ENCODE data around the gene LAMP5.

LAMP5 gene, protein sequence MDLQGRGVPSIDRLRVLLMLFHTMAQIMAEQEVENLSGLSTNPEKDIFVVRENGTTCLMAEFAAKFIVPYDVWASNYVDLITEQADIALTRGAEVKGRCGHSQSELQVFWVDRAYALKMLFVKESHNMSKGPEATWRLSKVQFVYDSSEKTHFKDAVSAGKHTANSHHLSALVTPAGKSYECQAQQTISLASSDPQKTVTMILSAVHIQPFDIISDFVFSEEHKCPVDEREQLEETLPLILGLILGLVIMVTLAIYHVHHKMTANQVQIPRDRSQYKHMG

DNA sequence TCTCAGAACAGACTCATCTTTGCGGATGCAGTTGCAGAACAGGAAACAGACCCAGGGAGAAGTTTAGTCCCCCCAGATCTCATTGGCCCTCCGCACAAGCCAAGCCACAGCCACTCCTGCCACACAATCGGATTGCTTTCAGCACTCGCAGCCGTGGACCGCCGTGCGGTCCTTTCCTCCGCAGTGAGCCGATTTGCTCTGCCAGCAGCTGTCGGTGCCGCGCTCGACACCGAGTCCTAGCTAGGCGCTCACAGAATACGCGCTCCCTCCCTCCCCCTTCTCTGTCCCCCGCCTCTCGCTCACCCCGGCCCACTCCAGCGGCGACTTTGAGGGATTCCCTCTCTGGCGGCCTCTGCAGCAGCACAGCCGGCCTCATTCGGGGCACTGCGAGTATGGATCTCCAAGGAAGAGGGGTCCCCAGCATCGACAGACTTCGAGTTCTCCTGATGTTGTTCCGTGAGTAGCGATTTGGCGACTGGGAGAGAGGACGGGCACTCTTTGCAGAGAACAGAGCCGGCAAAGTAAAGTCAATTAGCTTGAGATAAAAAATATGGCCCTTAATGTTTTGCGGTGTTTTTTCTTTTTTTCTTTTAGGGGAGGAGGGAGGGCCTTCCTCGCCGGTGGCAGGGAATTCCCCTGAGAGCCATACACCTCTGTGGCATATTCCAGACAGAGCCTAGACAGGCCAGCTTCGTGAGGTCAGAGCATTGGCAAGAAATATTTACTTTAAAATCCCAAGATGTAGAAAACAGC, at the start of gene LAMP5:
Gene LAMP5 (plus strand): TSS at position 130 of the 753 bp plus-strand sequence. CDS start 263 bp downstream, at position 393.
- no peak for DNase-seq (ENCODE audit: low spot score)

DNA sequence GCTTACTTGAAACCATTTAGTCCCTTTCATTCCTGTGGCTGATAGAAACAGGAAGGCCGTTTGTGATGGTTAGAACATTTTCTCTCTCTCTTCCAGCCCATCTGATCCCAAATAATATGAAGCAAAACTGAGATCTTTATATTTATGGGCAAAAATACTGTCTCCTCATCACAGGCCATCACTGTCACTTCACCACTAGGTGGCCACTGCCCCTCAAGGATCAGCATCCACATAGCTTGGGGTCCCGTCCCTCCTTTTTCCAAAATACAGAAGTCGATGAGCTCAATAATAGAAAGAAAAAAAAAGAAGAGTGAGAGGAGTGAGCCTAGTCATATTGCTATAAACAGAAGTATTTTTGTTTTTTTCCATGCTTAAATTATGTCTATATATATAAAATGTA, 46.4 kb upstream of the LAMP5 start:
- no peak for DNase-seq (ENCODE audit: low spot score)

DNA sequence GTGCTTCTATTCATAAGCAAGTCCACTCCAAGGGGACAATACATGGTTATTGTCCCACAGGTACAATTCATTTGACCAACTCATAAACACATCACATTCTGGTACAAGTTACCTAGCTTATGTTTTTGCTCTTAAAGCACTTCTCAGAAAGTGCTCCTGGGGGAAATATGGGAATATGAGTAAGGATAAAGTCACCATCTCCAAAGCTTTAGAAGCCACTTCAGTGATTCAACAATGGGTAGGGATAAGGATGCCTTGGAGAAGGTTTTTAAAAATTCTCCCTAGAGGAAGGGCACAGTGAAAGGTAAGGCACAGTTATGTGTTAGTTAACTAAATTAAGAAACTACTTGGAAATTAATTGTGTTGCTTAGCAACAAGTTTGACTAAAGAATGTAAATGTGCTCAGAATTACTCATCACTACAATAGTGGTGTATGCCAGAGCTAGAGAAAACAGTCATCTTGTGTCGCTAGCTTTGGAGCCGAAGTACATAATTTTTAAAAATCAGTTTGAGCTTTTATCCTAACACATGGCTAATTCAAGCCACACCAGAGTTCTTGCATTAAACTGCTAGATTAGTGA, 39.5 kb upstream of the LAMP5 start:
- no peak for DNase-seq (ENCODE audit: low spot score)

DNA sequence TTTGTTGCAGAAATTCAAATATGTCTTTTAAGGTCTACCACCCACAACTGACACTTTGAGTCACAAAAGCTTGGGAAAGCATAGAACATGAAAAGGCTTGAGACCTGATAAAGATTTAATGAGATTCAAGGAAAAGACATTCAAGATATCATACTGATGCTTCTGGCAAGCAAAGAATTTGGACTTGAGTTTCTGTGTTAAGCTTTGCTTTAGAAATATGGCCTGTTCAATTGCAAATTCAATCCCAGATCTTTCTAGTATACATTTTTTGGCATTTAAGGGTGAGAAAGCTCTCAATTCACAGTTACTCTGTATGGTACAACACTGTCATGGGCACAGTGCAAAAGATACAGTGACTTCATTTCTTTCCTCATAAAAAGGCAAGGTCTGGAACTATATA, 38.9 kb upstream of the LAMP5 start:
- DNase-seq (ENCODE audit: low spot score) = no peak

DNA sequence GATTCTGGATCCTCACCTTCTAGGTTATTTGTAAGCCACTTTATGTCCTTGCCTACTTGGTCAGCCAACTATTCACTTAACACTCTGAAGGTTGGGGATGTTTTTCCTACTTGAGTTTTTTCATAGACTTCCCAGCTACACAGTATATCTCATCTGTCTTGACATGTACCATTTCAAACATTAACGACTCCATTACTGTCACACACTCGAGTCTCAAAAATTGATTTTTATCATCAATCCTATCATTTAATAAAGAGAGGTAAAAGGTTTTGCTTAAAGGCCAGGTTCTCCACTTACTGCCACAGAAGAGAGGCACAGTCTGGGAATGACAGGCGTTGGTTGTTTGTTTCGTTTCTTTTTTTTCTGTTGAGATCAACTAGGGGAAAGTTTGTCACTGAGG, 38.2 kb upstream of the LAMP5 start:
- no peak for DNase-seq (ENCODE audit: low spot score)

DNA sequence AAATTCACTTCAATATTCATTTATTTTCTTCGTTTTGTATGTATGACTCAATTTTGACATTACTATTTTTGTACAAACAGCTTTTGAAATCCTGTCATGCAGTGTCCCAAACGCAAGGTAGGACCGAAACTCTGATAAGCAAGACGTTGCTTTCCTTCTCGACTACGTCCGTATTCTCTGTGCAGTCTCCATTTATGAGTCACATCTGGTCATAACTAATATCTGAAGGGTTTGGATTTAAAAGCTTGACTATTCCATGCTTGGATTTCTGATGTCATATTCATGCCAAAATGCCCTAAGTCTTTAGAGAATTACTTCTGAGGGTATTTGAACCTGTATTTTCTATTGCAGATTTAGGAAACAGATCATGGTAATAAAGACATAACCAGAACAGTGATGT, 37.8 kb upstream of the LAMP5 start:
- DNase-seq (ENCODE audit: low spot score) = no peak

DNA sequence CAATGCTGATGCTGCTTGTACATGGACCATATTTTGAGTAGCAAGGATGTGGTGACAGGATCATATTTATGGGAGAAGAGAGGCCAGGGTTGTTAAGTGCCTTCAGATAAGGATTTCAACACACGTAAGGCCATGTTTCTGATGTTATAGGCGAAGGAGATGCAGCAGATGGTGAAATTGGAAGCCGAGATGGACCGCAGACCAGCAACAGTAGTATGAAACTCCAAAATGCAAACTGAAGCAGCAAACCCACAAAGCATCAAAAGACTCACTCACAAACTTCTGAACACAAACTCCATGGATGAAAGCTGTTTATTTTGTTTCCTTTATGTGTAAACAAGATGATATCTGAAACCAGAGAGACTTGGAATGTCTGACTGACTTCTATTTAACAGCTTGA, 35.6 kb upstream of the LAMP5 start:
- no peak for DNase-seq (ENCODE audit: low spot score)

DNA sequence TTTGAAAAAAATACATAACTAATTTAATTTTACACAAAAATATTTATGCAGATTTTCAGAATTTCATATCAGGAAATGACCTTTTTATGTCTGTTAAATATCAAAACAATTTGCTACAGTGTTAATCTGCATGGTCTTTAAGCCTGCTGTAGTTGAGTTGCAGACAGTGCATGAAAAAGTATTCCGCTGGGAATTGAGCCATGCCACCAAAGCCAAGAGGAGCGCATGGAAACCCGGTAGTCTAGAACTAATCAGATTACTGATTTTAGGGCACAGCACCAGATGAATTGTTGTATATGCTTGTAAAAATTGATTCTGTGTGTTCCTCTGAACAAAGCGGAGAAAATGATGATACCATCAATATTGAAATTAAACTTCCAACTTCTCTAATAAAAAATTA, 34.3 kb upstream of the LAMP5 start:
- DNase-seq (ENCODE audit: low spot score) = no peak

DNA sequence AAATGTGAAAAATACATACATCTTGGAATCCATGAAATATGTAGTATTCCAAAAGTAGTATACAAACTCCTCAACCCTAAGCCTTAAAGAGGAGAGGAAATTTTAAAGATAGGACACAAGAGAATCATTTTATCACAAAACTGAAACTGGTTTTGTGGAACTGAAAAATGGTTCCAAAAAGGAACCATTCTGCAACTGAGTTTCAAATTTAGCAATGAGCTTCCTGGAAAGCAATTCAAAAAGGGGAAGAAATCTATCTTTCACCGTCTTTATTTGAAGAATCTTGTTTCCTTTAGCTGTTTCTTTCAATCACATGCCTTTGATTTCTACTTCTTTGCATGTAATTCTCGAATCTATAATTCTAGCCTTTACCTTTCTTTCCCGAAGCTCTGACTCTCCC, 32.2 kb upstream of the LAMP5 start:
- DNase-seq (ENCODE audit: low spot score) = no peak

DNA sequence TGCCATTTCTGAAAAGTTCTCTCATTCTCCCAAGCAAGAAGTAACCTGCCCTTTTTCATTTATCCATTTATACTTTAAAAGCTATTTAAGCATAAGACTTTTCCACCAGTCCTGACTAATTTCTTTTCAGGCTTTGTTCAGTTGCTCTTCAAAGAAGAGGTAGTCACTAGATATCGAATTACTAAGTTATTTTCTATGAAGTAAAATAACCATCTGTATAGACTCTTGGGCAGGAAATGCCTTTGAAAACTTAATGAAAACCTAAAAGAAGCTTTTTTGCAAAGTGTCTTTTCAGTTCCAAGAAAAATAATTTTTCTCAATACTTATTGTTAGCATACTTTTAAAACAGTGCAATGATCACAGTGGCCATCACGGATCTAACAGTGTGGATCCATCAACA, 31.3 kb upstream of the LAMP5 start:
- DNase-seq (ENCODE audit: low spot score) = no peak

DNA sequence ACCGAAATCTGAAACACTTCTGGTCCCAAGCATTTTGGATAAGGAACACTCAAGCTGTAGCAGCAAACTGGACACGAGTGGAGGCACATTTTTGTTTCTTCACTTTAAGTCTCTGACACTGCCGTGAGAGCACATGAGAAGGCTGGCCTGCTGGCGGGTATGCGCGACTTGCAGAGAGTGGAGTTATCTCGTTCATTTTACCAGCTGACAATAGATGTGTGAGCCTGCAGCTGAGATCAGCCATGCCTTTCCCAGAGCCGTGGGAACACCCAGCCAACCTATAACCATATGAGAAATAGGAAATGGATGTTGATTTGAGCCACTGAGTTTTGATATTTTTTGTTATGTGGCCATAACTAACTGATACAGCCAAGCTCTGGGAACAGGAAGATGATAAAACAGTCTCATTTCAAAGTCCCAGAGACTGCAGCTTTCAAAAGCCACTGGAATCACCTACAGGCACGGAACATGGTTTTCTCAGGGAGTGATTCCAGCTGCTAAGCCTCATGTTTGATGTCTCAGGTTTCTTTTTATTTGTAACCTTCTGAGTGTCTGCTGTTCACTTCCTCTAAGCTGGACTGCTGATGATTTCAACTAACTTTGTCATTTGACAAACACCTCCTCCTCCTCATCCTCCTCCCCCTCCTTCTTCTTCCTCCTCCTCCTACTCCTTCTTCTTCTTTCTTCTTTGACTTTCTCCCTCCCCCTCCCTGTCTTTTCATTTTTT, 28.6 kb upstream of the LAMP5 start:
- no peak for DNase-seq (ENCODE audit: low spot score)

DNA sequence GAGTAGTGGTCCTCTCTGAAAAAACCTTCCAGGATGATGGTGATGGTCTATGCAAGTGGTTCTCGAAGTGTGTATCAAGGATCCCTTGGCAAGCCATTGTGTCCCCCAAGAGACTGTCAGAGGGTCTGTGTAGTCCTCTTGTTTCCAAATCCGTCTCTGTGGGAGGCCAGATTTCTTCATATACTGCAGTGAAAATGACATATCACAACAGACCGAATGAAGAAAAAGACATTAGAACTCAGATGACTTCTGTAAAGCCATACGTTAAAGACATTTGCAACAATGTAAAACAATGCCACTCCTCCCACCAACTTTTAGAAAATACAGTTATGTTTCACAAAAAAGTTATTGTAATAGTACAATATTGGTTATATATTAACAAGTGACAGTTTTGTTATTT, 27.2 kb upstream of the LAMP5 start:
- no peak for DNase-seq (ENCODE audit: low spot score)

DNA sequence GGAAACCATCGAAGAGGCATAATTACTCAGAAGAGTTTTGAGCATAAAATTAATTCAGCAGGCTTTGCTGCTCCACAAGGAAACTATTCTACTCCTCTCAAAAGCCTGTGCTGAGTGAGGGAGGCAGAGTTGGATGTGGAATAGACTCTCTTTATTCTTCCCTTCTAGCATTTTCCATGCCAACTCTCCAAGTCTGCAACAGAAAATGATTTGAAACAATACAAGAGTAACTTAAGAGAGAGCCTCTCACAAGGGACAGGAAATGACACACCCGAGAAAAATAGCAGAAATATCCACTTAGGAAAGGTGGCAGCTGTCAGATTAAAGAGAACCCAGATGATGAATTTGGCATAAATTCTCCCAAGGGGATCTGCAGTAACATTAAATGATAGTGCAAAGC, 26.3 kb upstream of the LAMP5 start:
- DNase-seq (ENCODE audit: low spot score) = no peak

DNA sequence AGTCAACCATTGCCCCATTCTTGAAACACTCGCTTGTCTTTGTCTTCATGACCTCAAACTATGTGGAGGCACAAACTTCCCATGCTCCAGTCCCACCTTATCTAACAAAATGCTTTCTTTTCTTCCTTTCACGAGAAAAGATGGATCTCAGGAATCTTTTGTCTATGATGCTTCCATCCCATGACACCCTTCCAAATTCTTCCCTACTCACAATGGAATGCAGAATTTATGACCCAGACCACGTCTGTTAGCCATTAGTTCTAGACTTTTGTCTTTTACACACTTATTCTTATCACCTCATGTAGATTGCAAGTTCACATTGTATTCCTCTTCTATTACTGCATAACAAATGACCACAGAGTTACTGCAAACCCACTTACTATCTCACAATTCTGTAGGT, 24.2 kb upstream of the LAMP5 start:
- no peak for DNase-seq (ENCODE audit: low spot score)

DNA sequence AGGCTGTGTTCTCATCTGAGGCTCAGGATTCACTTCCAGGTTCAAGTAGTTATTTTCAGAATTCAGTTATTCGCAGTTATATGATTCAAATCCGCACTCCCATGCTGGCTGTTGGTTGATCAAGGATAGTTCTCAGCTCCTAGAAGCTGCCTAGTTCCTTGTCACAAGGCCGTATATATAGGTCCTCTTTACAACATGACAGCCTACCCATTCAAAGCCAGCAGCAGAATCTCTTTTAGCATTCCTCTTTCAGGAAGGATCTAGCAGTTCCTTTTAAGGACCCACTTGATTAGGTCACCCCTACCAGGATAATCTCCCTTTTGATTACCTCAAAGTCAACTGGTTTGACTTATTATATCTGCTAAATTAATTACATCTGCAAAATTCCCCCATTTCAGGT, 23.8 kb upstream of the LAMP5 start:
- DNase-seq (ENCODE audit: low spot score) = no peak

DNA sequence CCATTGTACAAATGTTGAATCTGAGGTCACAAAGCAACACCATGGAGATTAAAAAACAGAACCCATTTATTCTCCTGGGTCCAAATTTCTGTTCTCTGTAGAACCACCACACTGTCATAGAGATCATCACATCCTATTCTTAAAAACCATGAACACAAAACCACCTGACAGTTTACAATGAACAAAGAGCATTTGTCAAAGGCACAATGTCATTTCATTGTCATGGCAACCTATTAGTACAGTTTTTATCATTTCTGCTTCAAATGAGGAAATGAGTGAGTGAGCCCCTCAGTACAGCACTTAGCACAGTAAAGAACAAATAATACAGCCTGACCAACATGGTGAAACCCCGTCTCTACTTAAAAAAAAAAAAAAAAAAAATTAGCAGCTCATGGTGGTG, 23.1 kb upstream of the LAMP5 start:
- no peak for DNase-seq (ENCODE audit: low spot score)

DNA sequence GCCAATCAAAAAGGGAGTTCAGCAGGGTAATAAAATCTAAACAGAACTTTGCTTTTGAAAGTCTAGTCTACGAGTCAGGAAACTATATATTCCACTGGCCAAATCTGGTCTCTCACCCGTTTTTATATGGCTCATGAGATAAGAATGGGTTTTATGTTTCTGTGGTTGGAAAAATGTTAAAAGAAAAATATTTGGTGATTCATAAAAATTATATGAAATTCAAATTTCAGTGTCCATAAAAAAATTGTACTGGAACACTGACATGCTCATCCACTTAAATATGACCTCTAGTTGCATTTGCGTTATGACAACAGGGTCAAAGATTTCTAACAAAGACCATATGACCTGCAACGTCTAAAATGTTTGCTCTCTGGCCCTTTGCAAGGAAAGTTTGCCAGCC, 22.3 kb upstream of the LAMP5 start:
- no peak for DNase-seq (ENCODE audit: low spot score)

DNA sequence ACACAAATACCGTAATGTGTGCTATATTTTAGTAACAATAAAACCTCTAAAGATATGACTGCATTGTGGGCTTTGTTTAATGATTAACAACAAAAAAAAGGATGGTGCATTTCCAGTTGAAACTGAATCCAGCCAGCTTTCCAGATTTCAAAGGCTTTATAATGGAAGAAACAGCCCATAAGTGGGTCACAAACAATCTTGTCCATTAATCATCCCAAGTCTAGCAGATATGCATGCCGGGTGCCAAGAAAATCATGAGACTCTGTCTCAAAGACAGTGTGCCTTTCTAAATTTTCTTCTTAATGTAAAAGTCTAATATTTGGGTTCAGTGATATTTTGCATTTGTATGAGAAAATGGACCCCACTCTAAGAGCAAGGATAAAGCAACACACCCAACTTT, 20.6 kb upstream of the LAMP5 start:
- no peak for DNase-seq (ENCODE audit: low spot score)

DNA sequence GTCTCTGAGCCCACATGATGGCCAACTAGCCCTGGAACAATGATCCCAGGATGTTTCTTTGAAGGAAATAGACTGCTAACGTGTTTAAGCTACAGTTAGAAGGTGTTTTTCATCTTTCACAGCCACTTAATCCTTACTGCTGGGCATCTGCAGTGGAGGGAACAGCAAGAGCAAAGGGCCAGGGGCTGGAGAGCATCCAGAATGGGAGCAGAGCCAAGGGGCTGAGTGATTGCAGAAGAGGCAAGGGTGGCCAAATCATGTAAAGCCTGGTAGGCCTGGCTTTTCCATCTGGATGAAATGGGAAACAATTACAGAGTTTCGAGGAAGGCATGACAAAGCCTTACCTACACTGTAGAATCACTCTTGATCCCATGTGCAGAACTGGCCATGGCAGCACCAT, 18.7 kb upstream of the LAMP5 start:
- DNase-seq (ENCODE audit: low spot score) = no peak

DNA sequence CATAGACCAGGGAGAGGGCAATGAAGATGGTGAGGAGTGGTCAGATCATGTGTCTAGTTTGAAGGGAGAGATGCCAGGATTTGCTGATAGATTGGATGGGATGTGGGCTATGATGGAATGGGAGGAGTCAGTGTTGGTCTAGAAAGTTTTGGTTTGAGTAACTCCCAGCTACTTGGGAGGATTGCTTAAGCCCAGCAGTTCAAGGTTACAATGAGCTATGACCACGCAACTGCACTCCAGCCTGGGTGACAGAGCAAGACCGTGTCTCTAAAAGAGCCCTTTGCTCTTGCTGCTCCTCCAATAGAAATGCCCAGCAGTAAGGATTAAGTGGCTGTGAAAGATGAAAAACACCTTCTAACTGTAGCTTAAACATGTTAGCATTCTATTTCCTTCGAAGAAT, 18.2 kb upstream of the LAMP5 start:
- DNase-seq (ENCODE audit: low spot score) = no peak

DNA sequence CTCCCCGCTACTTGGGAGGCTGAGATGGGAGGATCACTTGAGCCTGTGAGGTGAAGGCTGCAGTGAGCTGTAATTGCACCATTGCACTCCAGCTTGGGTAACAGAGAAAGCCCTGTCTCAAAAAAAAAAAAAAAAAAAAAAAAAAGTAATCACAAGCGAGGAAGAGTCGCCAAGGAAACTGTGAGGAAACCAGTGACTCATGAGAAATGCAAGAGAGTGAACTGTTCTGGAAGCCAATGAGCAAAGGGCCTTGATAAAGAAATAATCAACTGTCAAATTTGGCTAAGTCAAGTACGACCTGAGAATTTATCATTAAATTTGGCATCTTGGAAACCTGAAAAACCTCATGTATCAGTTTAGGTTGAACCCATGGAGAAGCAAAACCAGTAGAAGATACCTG, 16.1 kb upstream of the LAMP5 start:
- DNase-seq (ENCODE audit: low spot score) = no peak

DNA sequence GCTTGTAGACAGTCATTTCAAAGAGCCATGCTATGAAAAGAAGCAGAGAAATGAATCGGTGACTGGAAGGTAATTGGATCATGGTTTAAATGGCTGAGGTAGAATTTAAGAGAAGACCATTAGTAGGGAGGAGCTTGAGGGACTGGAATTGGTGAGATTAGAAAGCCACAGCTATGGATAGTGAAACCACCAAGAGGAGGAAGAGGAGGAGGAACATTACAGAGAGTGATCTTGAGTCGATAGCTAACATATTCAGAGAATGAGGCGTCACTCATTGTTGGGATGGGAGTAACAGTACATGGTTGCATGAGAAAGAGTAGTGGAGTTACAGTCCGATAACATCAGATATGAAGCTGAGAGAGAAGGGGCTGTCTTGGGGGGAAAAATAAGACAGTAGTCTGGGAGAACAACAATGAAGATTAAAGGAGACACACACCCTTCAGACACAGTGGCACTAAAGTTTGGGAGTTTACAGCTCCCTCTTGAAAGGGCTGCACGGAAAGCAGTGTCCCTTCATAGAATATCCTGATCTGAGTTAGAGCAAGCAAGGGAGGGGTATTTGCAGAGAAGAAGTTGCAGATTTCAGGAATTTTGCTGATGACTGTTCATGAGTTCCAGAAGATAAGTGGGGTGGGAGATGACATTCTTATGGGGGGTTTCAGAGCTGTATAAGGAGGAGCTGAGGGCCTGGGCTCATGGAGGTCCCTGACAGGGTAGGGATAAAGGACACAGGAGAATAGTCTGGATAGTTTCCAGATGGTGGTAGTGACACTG, 15.1 kb upstream of the LAMP5 start:
- DNase-seq (ENCODE audit: low spot score) = no peak

Measured in LoVo (cell line).